Activated CD8-positive, alpha-beta T cell treated with anti-CD3 and anti-CD28 coated beads, Interleukin-2, amount 10 ng/mL, durations not matched to agents 7 days and 5 days (primary cell): ENCODE results near the gene TRIM16. TPM values are rescaled to one million over a fixed set of nuclear protein-coding genes. Genes with fewer than 3 reads are reported as not detected.
A peak's percentile ranks its signal among the peaks of the same experiment; 100 is the strongest.
"Not testable (repeated sequence)": the region's sequence is repeated elsewhere in the genome, so short reads cannot be mapped to it uniquely, and the experiment has no call there.

ENCODE experiments used
- ATAC-seq: fragments of 150-1000 bp; cut with Tn5 transposase; one replicate; pipeline ENCODE4 v1.10.0; 2021; ENCODE audit warnings: moderate library complexity
- CTCF ChIA-PET: fragments of 350-600 bp; sonication (Branson Sonifier 250); formaldehyde crosslinking; loops from one replicate; lab custom pipeline; 2021; ENCODE audit warnings: antibody characterized with exemption; lab: Charles Lee
- POLR2A ChIA-PET: fragments of 350-600 bp; sonication (Branson Sonifier 250); formaldehyde crosslinking; loops from one replicate; lab custom pipeline; 2021; ENCODE audit warnings: antibody characterized with exemption; lab: Charles Lee
- DNase-seq: peaks from one replicate; pipeline ENCODE4 v3.0.0-alpha.2; 2020
- H3K27ac Mint-ChIP-seq: one replicate; pipeline ENCODE4 v1.8.0; 2021; ENCODE audit warnings: mild to moderate bottlenecking, mixed read lengths
- H3K27me3 Mint-ChIP-seq: one replicate; pipeline ENCODE4 v1.8.0; 2021; ENCODE audit warnings: low read depth, mixed read lengths
- H3K36me3 Mint-ChIP-seq: one replicate; pipeline ENCODE4 v1.8.0; 2021; ENCODE audit warnings: low read depth, mixed read lengths
- H3K4me1 Mint-ChIP-seq: one replicate; pipeline ENCODE4 v1.8.0; 2021; ENCODE audit warnings: low read depth, mixed read lengths
- H3K4me3 Mint-ChIP-seq: one replicate; pipeline ENCODE4 v1.8.0; 2021; ENCODE audit warnings: mild to moderate bottlenecking, mixed read lengths
- H3K9me3 Mint-ChIP-seq: one replicate; pipeline ENCODE4 v1.8.0; 2022; ENCODE audit warnings: mixed read lengths; ENCODE audit not compliant: insufficient read depth
- total RNA-seq, 2 experiments: library from RNA; stranded (reverse); gene quantifications; one replicate each; pipeline ENCODE4 v1.2.3, GENCODE V29; 2021

TRIM16 gene
- total RNA-seq, 2 experiments from 2014 or later: 10.0 to 11.9 TPM

- H3K9me3 Mint-ChIP-seq, DNase-seq, H3K36me3 Mint-ChIP-seq, H3K27ac Mint-ChIP-seq, ATAC-seq, CTCF ChIA-PET, H3K27me3 Mint-ChIP-seq, H3K4me3 Mint-ChIP-seq, POLR2A ChIA-PET: not testable (repeated sequence)
- H3K4me1 Mint-ChIP-seq: peaks cover 30% of the 10 kb centered on the region
Measured at GRCh38 chr17:15687494-15687893, 3.4 kb upstream of the TRIM16 start.

GRCh38 chr17:15683135-15683534, 976 bp downstream of the TRIM16 start:
- Mint-ChIP-seq H3K36me3 (peaks cover 13% of the 10 kb centered on the region), H3K4me3 (peak overlapping the region; percentile 94), H3K4me1 (peaks cover 37% of the 10 kb centered on the region)
- CTCF ChIA-PET, H3K27ac Mint-ChIP-seq, H3K9me3 Mint-ChIP-seq, H3K27me3 Mint-ChIP-seq, POLR2A ChIA-PET, DNase-seq, ATAC-seq: not testable (repeated sequence)

DNA sequence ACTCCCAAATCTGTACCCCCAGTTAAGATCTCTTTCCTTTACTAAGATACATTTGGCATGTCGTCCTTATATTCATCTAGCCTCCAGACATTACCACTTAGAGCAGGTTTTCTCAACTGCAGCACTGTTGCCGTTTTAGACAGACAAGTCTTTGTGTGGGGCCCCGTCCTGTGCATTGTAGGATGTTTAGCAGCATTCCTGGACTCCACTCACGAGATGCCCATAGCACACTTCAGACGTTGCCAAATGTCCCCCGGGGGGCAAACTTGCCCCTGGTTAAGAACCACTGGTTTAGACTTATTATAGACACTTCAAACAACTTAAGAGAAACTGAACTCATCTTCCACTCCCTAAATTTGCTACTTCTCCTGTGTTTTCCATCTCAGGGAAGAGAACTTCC, 8.1 kb downstream of the TRIM16 start:
- ATAC-seq: not testable (repeated sequence)
- H3K36me3 Mint-ChIP-seq: peaks cover 31% of the 10 kb centered on the region

DNA sequence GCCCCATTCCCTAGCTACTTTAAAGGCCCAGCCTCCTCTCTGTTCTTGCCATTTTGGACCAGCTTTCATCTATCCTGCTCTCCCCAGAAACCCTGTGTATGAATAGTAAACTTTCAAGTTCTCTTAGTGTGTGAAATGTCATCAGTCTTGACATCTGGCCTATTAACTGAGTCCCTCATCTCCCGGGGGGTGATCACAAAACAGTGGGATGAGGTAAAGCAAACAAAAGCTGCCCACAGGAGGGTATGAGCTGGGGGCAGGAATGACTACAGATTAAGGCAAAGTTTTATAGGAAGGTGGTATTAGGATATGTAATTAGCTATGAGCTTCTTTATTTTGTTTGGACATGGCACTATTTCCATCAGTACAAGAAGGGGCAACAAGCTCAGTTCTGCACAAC, 9.5 kb downstream of the TRIM16 start:
- H3K27me3 Mint-ChIP-seq, DNase-seq, POLR2A ChIA-PET, H3K27ac Mint-ChIP-seq, H3K4me3 Mint-ChIP-seq, CTCF ChIA-PET, H3K4me1 Mint-ChIP-seq, H3K9me3 Mint-ChIP-seq, ATAC-seq: not testable (repeated sequence)
- H3K36me3 Mint-ChIP-seq: peaks cover 23% of the 10 kb centered on the region

More for the DNA sequence above, 8.1 kb downstream of the TRIM16 start:
- H3K27me3 Mint-ChIP-seq, H3K9me3 Mint-ChIP-seq, H3K4me3 Mint-ChIP-seq, POLR2A ChIA-PET, H3K4me1 Mint-ChIP-seq, CTCF ChIA-PET, H3K27ac Mint-ChIP-seq, DNase-seq: not testable (repeated sequence)

- H3K4me1 Mint-ChIP-seq, H3K9me3 Mint-ChIP-seq, DNase-seq, CTCF ChIA-PET, H3K4me3 Mint-ChIP-seq, ATAC-seq, H3K27me3 Mint-ChIP-seq, POLR2A ChIA-PET, H3K27ac Mint-ChIP-seq: not testable (repeated sequence)
- H3K36me3 Mint-ChIP-seq: peaks cover 12% of the 10 kb centered on the region
Measured at GRCh38 chr17:15669526-15669925, 14.6 kb downstream of the TRIM16 start.

DNA sequence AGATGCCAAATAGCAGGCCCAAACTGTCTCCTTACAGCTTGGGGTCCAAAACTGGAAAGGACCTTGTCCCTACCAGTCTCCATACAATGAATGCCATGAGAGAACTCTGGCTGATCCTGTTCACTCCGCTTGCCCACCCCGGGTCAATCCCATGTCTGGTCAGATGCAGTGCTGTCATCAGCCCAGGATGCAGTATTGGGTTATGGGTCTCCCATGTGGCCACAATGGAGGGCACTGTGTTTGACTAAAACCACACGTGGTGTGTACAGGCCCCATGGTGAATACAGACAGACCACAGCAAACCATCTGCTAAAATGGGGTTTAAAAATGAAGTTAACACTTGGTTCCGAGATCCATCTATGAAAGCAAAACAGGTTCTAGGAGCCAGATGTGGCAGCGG, 20.4 kb downstream of the TRIM16 start:
- ATAC-seq (no peak), DNase-seq (no peak)
- Mint-ChIP-seq H3K27me3 (no peaks in the 10 kb centered on the region), H3K36me3 (peaks cover 12% of the 10 kb centered on the region), H3K4me1 (peaks cover 7% of the 10 kb centered on the region), H3K27ac (no peak overlapping the region), H3K4me3 (no peak overlapping the region), H3K9me3 (no peaks in the 10 kb centered on the region)
- ChIA-PET POLR2A (no interaction called here), CTCF (no interaction called here)

DNA sequence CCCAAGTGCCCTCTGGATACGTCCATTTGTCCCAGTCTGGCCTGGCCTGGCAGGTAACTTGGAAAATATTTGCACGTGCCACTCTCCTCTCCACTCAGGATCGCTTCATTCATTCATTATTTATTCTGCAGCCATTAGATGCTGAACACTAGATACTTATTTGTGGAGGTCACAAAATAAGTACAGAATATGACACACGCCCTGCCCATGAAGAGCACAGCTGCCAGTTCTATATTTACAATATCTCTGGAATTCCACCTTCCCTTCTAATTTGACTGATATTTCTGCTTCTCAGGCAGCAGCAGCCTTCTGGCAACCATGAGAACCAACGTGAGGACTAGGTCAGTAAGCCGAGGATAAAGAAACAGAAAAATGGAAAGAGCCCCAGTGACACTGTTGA, 20.9 kb downstream of the TRIM16 start:
- H3K27ac Mint-ChIP-seq: no peak overlapping the region
- peaks cover 7% of the 10 kb centered on the region for H3K4me1 Mint-ChIP-seq
- H3K27me3 Mint-ChIP-seq: no peaks in the 10 kb centered on the region
- POLR2A ChIA-PET: no interaction called here
- DNase-seq: no peak
- ATAC-seq: no peak
- H3K36me3 Mint-ChIP-seq: peaks cover 12% of the 10 kb centered on the region
- H3K9me3 Mint-ChIP-seq: no peaks in the 10 kb centered on the region
- no peak overlapping the region for H3K4me3 Mint-ChIP-seq
- CTCF ChIA-PET: no interaction called here

GRCh38 chr17:15662681-15663080, 21.4 kb downstream of the TRIM16 start:
- peaks cover 8% of the 10 kb centered on the region for H3K36me3 Mint-ChIP-seq
- ATAC-seq (no peak), DNase-seq (no peak)
- CTCF ChIA-PET: no interaction called here
- H3K9me3 Mint-ChIP-seq: no peaks in the 10 kb centered on the region
- H3K4me3 Mint-ChIP-seq: no peak overlapping the region
- H3K27me3 Mint-ChIP-seq: no peaks in the 10 kb centered on the region
- no peak overlapping the region for H3K27ac Mint-ChIP-seq
- peaks cover 7% of the 10 kb centered on the region for H3K4me1 Mint-ChIP-seq
- POLR2A ChIA-PET: no interaction called here

- H3K27ac Mint-ChIP-seq: no peak overlapping the region
- peaks cover 10% of the 10 kb centered on the region for H3K36me3 Mint-ChIP-seq
- ChIA-PET POLR2A (no interaction called here), CTCF (no interaction called here)
- H3K4me1 Mint-ChIP-seq: peaks cover 7% of the 10 kb centered on the region
- DNase-seq (no peak), ATAC-seq (no peak)
- H3K27me3 Mint-ChIP-seq: no peaks in the 10 kb centered on the region
- no peak overlapping the region for H3K4me3 Mint-ChIP-seq
- H3K9me3 Mint-ChIP-seq: no peaks in the 10 kb centered on the region
Measured at GRCh38 chr17:15660077-15660476, 24.0 kb downstream of the TRIM16 start.

GRCh38 chr17:15659663-15660062, 24.4 kb downstream of the TRIM16 start:
- ATAC-seq (no peak), DNase-seq (no peak)
- Mint-ChIP-seq H3K4me1 (peaks cover 7% of the 10 kb centered on the region), H3K4me3 (no peak overlapping the region), H3K9me3 (no peaks in the 10 kb centered on the region), H3K36me3 (peaks cover 10% of the 10 kb centered on the region), H3K27ac (no peak overlapping the region), H3K27me3 (no peaks in the 10 kb centered on the region)
- CTCF ChIA-PET: no interaction called here
- POLR2A ChIA-PET: no interaction called here

DNA sequence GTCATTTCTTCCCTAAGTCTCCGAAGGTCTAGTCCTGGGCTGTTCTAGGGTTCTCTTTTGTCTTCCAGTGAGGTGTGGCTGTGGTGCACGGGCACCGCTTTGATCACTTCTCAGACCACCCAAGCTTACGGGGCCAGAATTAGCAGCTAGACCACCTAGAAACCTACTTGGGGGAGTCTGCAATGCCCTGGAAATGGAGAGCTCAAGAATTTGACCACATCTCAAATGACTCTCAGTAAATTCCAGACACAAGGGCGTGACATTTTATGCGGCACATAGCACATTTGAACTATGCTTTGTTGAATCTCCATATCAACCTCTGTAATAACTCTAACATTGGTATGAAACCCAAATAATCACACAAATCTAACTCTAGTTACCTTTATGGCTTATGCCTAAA, 24.9 kb downstream of the TRIM16 start:
- ChIA-PET CTCF (no interaction called here), POLR2A (no interaction called here)
- peaks cover 7% of the 10 kb centered on the region for H3K4me1 Mint-ChIP-seq
- peaks cover 8% of the 10 kb centered on the region for H3K36me3 Mint-ChIP-seq
- no peak for ATAC-seq
- H3K27me3 Mint-ChIP-seq: no peaks in the 10 kb centered on the region
- no peak overlapping the region for H3K4me3 Mint-ChIP-seq
- no peak overlapping the region for H3K27ac Mint-ChIP-seq
- no peak for DNase-seq
- H3K9me3 Mint-ChIP-seq: no peaks in the 10 kb centered on the region

DNA sequence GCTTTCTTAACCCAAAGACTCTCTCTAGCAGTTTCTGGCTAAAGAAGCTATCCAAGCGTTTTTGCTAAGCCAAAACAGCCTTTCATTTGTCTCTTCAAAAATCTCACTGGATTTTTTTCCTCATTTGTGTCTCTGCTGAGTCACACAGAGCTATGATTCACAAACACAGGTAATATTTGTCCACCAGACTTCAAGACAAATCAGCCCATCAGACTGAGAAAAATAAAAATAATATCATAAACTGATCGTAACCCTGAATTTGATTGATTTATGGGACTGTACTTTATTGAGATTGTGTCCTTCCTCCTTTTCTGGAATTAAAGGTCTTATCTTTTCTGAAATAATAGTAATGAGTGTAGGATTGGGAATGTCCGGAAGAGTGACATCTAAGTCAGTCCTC, 25.8 kb downstream of the TRIM16 start:
- CTCF ChIA-PET: no interaction called here
- POLR2A ChIA-PET: no interaction called here
- Mint-ChIP-seq H3K4me1 (peaks cover 5% of the 10 kb centered on the region), H3K4me3 (no peak overlapping the region), H3K27ac (no peak overlapping the region), H3K27me3 (no peaks in the 10 kb centered on the region), H3K9me3 (no peaks in the 10 kb centered on the region), H3K36me3 (peaks cover 6% of the 10 kb centered on the region)
- ATAC-seq (no peak), DNase-seq (no peak)

GRCh38 chr17:15657868-15658267, 26.2 kb downstream of the TRIM16 start:
- POLR2A ChIA-PET: no interaction called here

More at GRCh38 chr17:15657868-15658267, 26.2 kb downstream of the TRIM16 start:
- DNase-seq (no peak), ATAC-seq (no peak)
- no peak overlapping the region for H3K27ac Mint-ChIP-seq
- H3K9me3 Mint-ChIP-seq: no peaks in the 10 kb centered on the region
- H3K4me3 Mint-ChIP-seq: no peak overlapping the region
- CTCF ChIA-PET: no interaction called here
- peaks cover 6% of the 10 kb centered on the region for H3K36me3 Mint-ChIP-seq
- no peaks in the 10 kb centered on the region for H3K27me3 Mint-ChIP-seq
- H3K4me1 Mint-ChIP-seq: peaks cover 5% of the 10 kb centered on the region
